Subcutaneous abdominal adipose tissue (tissue), 5 donors: ENCODE results near the gene SEMA3A.
"Not testable (repeated sequence)": the region's sequence is repeated elsewhere in the genome, so short reads cannot be mapped to it uniquely, and the experiment has no call there.

Source experiments
- H3K27ac ChIP-seq: one replicate; pipeline ENCODE4 v1.7.0; 2013; ENCODE audit warnings: low read depth, mild to moderate bottlenecking, inconsistent platforms, low read length, moderate library complexity
- H3K27me3 ChIP-seq, 5 donors: one replicate each; pipeline ENCODE4 v1.7.0; 2013; ENCODE audit warnings: low read length in 5 of 5, inconsistent platforms in 1 of 5; ENCODE audit not compliant: control insufficient read depth in 5 of 5, insufficient read depth in 4 of 5
- H3K36me3 ChIP-seq, 5 donors: one replicate each; pipeline ENCODE4 v1.7.0; 2013; ENCODE audit warnings: low read length in 5 of 5; ENCODE audit not compliant: control insufficient read depth in 5 of 5, insufficient read depth in 5 of 5
- H3K4me1 ChIP-seq, 5 donors: one replicate each; pipeline ENCODE4 v1.7.0; 2013; ENCODE audit warnings: low read length in 5 of 5, mild to moderate bottlenecking in 3 of 5, moderate library complexity in 1 of 5; ENCODE audit not compliant: control insufficient read depth in 5 of 5, insufficient read depth in 5 of 5
- H3K4me3 ChIP-seq, 5 donors: one replicate each; pipeline ENCODE4 v1.7.0; 2013; ENCODE audit warnings: low read length in 5 of 5, low read depth in 1 of 5
- H3K9ac ChIP-seq, 5 donors: one replicate each; pipeline ENCODE4 v1.7.0; 2013; ENCODE audit warnings: low read length in 5 of 5, mild to moderate bottlenecking in 4 of 5, moderate library complexity in 3 of 5
- H3K9me3 ChIP-seq, 5 donors: one replicate each; pipeline ENCODE4 v1.7.0; 2013; ENCODE audit warnings: low read length in 5 of 5; ENCODE audit not compliant: control insufficient read depth in 5 of 5
- donor health status: healthy.
- donor health status: healthy.
- donor health status: healthy.
- donor health status: healthy.
- donor health status: healthy.

The SEMA3A gene

DNA sequence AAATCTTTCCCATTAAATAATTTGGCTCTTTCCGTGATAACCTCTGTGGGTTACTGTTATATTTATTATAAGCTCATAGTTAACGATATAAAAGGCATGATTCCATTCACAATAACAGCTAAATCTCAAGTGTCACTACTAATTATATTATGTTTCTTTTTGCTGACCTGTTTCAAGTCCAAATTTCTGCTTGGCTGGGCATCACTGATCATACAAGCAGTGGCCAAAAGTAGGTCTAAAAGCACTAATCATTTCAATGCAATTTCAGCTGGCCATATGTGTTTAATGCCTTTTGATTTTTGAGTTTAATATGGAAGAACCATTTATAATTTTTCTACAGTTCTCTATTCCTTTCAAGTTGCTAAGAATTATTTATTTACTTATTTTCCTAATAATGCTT lies 110.7 kb downstream of the SEMA3A start:
- no peaks in the 10 kb centered on the region for H3K9me3 ChIP-seq
- H3K27ac ChIP-seq = no peak overlapping the region
- no peak overlapping the region for H3K4me3 ChIP-seq
- no peaks in the 10 kb centered on the region for H3K4me1 ChIP-seq
- H3K27me3 ChIP-seq = no peaks in the 10 kb centered on the region
- H3K9ac ChIP-seq = no peak overlapping the region
- H3K36me3 ChIP-seq = no peaks in the 10 kb centered on the region

DNA sequence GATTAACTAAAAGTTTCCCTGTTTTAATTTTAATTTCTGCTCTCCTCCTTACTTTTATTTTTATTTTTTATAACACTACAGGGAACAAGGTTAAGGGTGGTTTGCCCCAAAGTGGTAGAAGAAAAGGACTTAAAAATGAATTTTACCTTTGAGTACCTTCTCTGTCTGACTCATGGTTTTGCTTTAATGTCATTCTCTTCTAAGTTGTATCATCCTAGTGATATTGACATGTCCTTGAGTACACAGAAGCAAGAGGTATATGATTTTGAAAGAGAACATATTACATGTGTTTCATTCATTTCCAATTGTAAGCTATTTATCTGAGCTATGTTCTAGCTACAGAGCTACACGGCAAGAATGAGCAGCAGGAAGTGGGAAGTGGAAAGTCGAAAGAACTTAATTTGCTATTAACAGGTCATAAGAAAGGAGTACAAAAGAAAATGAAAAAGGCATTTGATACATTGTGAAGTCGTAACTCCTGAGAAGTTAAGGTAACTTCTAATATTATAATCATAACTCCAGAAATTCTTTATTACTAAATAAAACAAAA lies 112.5 kb downstream of the SEMA3A start:
- no peaks in the 10 kb centered on the region for H3K9me3 ChIP-seq
- no peak overlapping the region for H3K9ac ChIP-seq
- no peak overlapping the region for H3K27ac ChIP-seq
- H3K27me3 ChIP-seq = no peaks in the 10 kb centered on the region
- no peak overlapping the region for H3K4me3 ChIP-seq
- no peaks in the 10 kb centered on the region for H3K4me1 ChIP-seq
- H3K36me3 ChIP-seq = no peaks in the 10 kb centered on the region

DNA sequence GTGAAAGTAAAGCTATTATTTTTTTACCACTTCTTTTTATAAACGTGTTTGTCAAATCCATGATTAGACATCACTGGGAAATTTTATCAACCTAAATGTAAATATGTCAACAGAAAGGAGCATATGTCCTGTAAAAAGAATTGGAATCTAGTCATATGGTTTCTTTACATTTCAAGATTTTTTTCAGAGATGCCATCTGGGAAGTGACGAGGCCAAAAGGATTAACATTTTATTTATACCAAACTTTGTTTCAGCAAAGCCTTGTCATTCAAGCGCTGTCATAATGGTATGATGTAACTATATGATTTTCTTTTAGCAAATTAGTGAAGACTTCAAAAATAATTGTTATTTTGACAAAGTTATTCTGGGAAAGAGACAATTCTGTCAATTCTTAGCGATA lies 117.3 kb downstream of the SEMA3A start:
- H3K36me3 ChIP-seq = no peaks in the 10 kb centered on the region
- no peak overlapping the region for H3K9ac ChIP-seq
- H3K9me3 ChIP-seq = no peaks in the 10 kb centered on the region
- H3K27me3 ChIP-seq = no peaks in the 10 kb centered on the region
- no peak overlapping the region for H3K27ac ChIP-seq
- H3K4me1 ChIP-seq = peaks cover 0 to 5% (median 0%) of the 10 kb centered on the region in 5 donors
- H3K4me3 ChIP-seq = no peak overlapping the region

DNA sequence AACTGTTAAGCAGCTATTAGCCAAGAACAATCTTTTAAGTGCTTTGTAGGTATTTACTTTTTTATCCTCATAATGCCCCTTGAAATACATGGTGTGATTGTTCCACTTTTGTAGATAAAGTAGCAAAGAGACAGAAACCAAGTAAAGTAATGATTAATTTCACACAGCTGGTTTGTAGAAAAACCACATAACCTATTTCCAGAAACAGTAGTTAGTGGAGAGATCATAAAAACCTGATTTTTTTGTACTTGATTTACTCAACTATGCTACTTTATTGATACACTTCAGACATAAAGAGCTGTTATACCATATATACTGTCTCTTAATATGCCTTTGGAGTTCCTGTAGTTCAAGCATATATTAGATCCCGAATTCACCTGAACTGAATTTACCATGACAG lies 118.4 kb downstream of the SEMA3A start:
- H3K36me3 ChIP-seq = no peaks in the 10 kb centered on the region

DNA sequence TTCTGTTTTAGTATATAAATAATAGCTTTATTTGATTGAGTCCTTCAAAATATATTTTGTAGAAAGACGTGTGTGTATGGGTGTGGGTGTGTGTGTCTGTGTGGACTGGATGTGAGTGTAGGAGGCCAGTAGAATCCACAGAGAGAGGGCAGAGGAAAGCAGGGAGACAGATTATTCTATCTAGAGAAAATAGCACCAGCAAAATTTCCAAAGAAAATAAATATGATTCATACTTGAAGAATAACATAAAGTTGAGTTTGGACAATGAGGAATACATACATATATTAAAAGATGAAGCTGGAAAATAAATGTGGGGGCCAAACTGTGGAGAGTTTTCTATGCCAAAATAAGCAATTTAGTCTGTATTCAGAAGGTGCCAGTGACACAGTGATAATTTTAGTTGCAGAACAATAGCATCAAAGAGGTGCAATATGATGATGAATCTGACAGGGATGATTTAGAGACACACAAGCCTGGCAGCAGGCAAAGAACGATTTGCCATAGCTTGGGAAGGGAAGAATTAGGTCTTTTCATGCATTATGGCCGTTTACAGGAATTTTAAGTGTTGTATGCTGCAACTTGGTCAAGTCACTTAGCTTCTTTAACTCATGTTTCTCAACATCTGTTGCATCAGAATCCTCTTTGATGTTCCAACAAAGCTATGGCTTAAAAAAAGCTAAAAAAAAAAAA lies 121.3 kb downstream of the SEMA3A start:
- no peak overlapping the region for H3K27ac ChIP-seq
- no peak overlapping the region for H3K9ac ChIP-seq
- H3K9me3 ChIP-seq = no peaks in the 10 kb centered on the region
- H3K4me1 ChIP-seq = peaks cover 0 to 12% (median 6%) of the 10 kb centered on the region in 5 donors
- no peak overlapping the region for H3K4me3 ChIP-seq
- H3K36me3 ChIP-seq = no peaks in the 10 kb centered on the region
- no peaks in the 10 kb centered on the region for H3K27me3 ChIP-seq

More for the DNA sequence above, 118.4 kb downstream of the SEMA3A start:
- Histone ChIP-seq H3K27ac (no peak overlapping the region), H3K4me3 (no peak overlapping the region), H3K9me3 (no peaks in the 10 kb centered on the region), H3K27me3 (no peaks in the 10 kb centered on the region), H3K4me1 (peaks cover 0 to 5% (median 0%) of the 10 kb centered on the region in 5 donors), H3K9ac (no peak overlapping the region)

DNA sequence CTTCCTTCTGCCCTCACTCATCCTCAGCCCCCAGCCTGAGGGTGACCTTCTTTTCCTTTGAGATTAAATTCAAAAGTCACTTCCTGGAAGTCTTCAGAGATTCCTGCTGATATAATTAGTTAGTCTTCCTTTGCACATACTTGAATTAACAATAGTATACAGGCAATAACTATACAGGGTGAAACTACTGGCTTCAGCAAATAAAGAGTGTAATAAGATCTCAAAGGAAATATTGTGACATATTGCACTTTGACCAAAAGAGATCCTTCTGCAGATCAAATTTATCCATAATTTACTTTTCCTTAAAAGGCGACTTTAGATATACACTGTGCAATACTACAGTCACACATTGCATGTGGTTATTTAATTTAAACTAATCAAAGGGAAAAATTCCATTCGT lies 123.8 kb downstream of the SEMA3A start:
- Histone ChIP-seq H3K9ac (no peak overlapping the region), H3K4me1 (peaks cover 0 to 12% (median 6%) of the 10 kb centered on the region in 5 donors), H3K4me3 (no peak overlapping the region), H3K27me3 (no peaks in the 10 kb centered on the region), H3K9me3 (no peaks in the 10 kb centered on the region), H3K27ac (no peak overlapping the region), H3K36me3 (no peaks in the 10 kb centered on the region)

DNA sequence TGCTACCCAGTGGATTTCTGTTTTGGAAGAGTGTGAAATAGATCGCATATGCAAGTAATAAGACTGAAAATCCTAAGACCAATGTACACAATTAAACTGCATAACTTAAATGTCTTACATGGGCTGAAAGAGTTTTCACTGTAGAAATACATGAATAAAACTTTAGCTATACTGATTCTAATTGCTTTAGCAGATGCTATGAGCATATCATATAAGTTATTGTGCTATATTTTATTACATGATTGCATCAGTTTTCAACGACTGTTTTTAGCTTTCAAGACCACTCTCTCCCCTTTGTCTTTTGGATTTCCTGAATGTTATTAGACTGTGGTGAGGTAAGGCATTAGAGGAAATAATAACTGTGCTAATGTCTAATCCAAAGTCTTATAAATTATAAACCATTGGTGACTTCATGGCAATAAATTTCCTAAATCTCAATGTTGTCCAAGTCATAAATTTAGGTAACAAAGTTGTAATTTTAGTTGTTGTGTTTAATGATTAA lies 124.5 kb downstream of the SEMA3A start:
- H3K27ac ChIP-seq = no peak overlapping the region
- H3K9ac ChIP-seq = no peak overlapping the region
- no peaks in the 10 kb centered on the region for H3K9me3 ChIP-seq
- no peaks in the 10 kb centered on the region for H3K36me3 ChIP-seq
- no peaks in the 10 kb centered on the region for H3K27me3 ChIP-seq
- H3K4me1 ChIP-seq = peaks cover 0 to 12% (median 6%) of the 10 kb centered on the region in 5 donors
- no peak overlapping the region for H3K4me3 ChIP-seq

DNA sequence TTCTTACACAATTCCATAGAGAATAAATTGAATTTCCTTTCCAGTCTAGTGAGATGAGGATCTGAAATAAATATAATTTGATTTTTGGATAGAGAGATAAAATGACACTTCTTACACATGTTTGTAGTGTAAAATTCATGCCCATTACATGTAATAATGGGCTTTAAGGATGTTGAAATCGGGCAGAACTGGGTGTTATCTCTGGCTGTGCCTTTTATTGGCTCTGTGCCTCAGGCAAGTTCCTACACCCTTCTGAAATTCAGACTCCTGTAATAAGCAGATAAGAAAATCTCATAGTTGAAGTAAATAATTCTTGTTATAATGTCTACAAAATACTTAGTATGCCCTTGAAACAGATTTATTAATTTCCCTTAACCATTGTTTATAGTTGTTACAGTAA lies 125.6 kb downstream of the SEMA3A start:
- Histone ChIP-seq H3K9ac (no peak overlapping the region), H3K9me3 (no peaks in the 10 kb centered on the region), H3K36me3 (no peaks in the 10 kb centered on the region), H3K4me1 (peaks cover 0 to 12% (median 6%) of the 10 kb centered on the region in 5 donors), H3K4me3 (no peak overlapping the region), H3K27ac (no peak overlapping the region), H3K27me3 (no peaks in the 10 kb centered on the region)

DNA sequence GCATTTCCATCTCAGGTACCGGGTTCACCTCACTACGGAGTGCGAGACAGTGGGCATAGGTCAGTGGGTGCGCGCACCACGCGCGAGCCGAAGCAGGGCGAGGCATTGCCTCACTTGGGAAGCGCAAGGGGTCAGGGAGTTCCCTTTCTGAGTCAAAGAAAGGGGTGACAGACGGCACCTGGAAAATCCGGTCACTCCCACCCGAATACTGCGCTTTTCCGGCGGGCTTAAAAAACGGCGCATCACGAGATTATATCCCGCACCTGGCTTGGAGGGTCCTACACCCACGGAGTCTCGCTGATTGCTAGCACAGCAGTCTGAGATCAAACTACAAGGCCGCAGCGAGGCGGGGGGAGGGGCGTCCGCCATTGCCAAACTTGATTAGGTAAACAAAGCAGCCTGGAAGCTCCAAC lies 132.1 kb downstream of the SEMA3A start:
- H3K9me3 ChIP-seq, H3K9ac ChIP-seq, H3K4me1 ChIP-seq, H3K27me3 ChIP-seq, H3K27ac ChIP-seq, H3K36me3 ChIP-seq, H3K4me3 ChIP-seq: not testable (repeated sequence)

DNA sequence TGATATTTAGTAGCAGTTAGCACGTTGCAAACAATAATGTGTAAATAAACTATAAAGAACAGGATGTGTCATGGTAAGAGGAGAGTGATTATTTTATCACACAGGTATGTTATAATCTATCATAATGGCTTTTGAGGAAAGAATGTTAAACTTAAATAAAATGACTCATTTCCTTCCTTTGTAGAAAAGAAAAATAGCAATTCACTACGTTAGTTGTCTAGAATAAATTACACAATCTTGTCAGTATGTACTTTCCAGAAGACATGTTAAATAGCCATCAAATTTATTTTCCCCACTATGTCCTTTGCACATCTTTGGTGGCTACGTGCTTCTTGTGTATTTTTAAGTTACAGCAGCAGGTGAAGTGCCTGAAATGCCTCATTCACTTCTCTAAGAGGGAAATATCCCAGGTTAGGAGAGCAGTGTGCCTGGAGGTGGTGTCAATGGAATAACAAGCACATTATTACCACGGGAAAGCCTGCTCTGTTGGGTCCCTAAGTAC lies 133.8 kb downstream of the SEMA3A start:
- H3K36me3 ChIP-seq = no peaks in the 10 kb centered on the region
- H3K27me3 ChIP-seq = no peaks in the 10 kb centered on the region
- H3K4me1 ChIP-seq = no peaks in the 10 kb centered on the region
- no peak overlapping the region for H3K9ac ChIP-seq
- H3K9me3 ChIP-seq = no peaks in the 10 kb centered on the region
- no peak overlapping the region for H3K4me3 ChIP-seq
- no peak overlapping the region for H3K27ac ChIP-seq
